ENCODE data around the gene GNAQ.

Gene GNAQ

GRCh38 chr9:77981332-77981731 lies 50.3 kb downstream of the GNAQ start:
- no CpG with 5 or more reads among the region's 2 CpGs for WGBS (ENCODE audit: extremely low coverage, insufficient coverage, insufficient read length)
- no peak overlapping the region for H3K27ac ChIP-seq (ENCODE audit: low read depth, low read length)

GRCh38 chr9:77980622-77981021 lies 51.0 kb downstream of the GNAQ start:
- no peak overlapping the region for H3K23ac ChIP-seq (ENCODE audit: low read length)
- no peaks in the 10 kb centered on the region for H3K9me3 ChIP-seq (ENCODE audit: insufficient read depth, low read depth, low read length)
- no peak overlapping the region for H3K18ac ChIP-seq (ENCODE audit: low read length)
- H3K27me3 ChIP-seq (ENCODE audit: insufficient read depth, low read length) = no peaks in the 10 kb centered on the region
- no peak overlapping the region for H2BK12ac ChIP-seq (ENCODE audit: low read length)
- H2AFZ ChIP-seq (ENCODE audit: insufficient read depth, low read length, poor library complexity) = no peak overlapping the region
- peaks cover 2% of the 10 kb centered on the region for H3K79me2 ChIP-seq (ENCODE audit: control insufficient read depth, insufficient read depth, low read length, poor library complexity)
- H2AK5ac ChIP-seq (ENCODE audit: low read length) = no peak overlapping the region
- no peak overlapping the region for H4K12ac ChIP-seq (ENCODE audit: low read depth, low read length)
- DNase-seq = no peak
- H3K9ac ChIP-seq (ENCODE audit: low read length) = no peak overlapping the region
- H3K14ac ChIP-seq (ENCODE audit: low read length) = no peak overlapping the region
- H3K4me3 ChIP-seq (ENCODE audit: low read depth, low read length) = no peak overlapping the region
- peaks cover 9 to 10% of the 10 kb centered on the region in 2 experiments for H3K4me1 ChIP-seq (ENCODE audit: control insufficient read depth in 1 of 2, insufficient read depth in 2 of 2, low read length in 2 of 2)
- no peak overlapping the region for H4K8ac ChIP-seq (ENCODE audit: low read depth, low read length)
- no peak overlapping the region for H3K4ac ChIP-seq (ENCODE audit: low read depth, low read length)
- H2BK5ac ChIP-seq (ENCODE audit: low read depth, low read length, poor library complexity) = no peak overlapping the region
- no peak overlapping the region for H4K91ac ChIP-seq (ENCODE audit: low read depth, low read length)
- H3K36me3 ChIP-seq (ENCODE audit: control insufficient read depth in 1 of 2, insufficient read depth in 2 of 2, low read length in 2 of 2) = peaks cover 0 to 2% of the 10 kb centered on the region in 2 experiments
- H2BK120ac ChIP-seq (ENCODE audit: insufficient read depth, low read length, poor library complexity) = no peak overlapping the region
- H3K27ac ChIP-seq (ENCODE audit: low read depth, low read length) = no peak overlapping the region
- no peak overlapping the region for H3K4me2 ChIP-seq (ENCODE audit: low read length)
- H3K79me1 ChIP-seq (ENCODE audit: low read length) = peaks cover 2% of the 10 kb centered on the region

More at GRCh38 chr9:77981332-77981731, 50.3 kb downstream of the GNAQ start:
- Histone ChIP-seq H4K8ac (ENCODE audit: low read depth, low read length) (no peak overlapping the region), H3K79me2 (ENCODE audit: control insufficient read depth, insufficient read depth, low read length, poor library complexity) (peaks cover 2% of the 10 kb centered on the region), H3K4ac (ENCODE audit: low read depth, low read length) (no peak overlapping the region), H3K4me1 (ENCODE audit: control insufficient read depth in 1 of 2, insufficient read depth in 2 of 2, low read length in 2 of 2) (peaks cover 9 to 10% of the 10 kb centered on the region in 2 experiments), H4K91ac (ENCODE audit: low read depth, low read length) (no peak overlapping the region), H3K9me3 (ENCODE audit: insufficient read depth, low read depth, low read length) (no peaks in the 10 kb centered on the region), H2BK12ac (ENCODE audit: low read length) (no peak overlapping the region), H2BK5ac (ENCODE audit: low read depth, low read length, poor library complexity) (no peak overlapping the region), H3K23ac (ENCODE audit: low read length) (no peak overlapping the region), H3K14ac (ENCODE audit: low read length) (no peak overlapping the region), H3K4me2 (ENCODE audit: low read length) (no peak overlapping the region), H3K27me3 (ENCODE audit: insufficient read depth, low read length) (no peaks in the 10 kb centered on the region), H3K9ac (ENCODE audit: low read length) (no peak overlapping the region), H2BK120ac (ENCODE audit: insufficient read depth, low read length, poor library complexity) (no peak overlapping the region), H3K36me3 (ENCODE audit: control insufficient read depth in 1 of 2, insufficient read depth in 2 of 2, low read length in 2 of 2) (peaks cover 0 to 2% of the 10 kb centered on the region in 2 experiments), H3K79me1 (ENCODE audit: low read length) (peaks cover 2% of the 10 kb centered on the region), H3K4me3 (ENCODE audit: low read depth, low read length) (no peak overlapping the region), H2AK5ac (ENCODE audit: low read length) (no peak overlapping the region), H4K12ac (ENCODE audit: low read depth, low read length) (no peak overlapping the region), H3K18ac (ENCODE audit: low read length) (no peak overlapping the region), H2AFZ (ENCODE audit: insufficient read depth, low read length, poor library complexity) (no peak overlapping the region)
- peak; percentile 87 to 88 for DNase-seq

DNA sequence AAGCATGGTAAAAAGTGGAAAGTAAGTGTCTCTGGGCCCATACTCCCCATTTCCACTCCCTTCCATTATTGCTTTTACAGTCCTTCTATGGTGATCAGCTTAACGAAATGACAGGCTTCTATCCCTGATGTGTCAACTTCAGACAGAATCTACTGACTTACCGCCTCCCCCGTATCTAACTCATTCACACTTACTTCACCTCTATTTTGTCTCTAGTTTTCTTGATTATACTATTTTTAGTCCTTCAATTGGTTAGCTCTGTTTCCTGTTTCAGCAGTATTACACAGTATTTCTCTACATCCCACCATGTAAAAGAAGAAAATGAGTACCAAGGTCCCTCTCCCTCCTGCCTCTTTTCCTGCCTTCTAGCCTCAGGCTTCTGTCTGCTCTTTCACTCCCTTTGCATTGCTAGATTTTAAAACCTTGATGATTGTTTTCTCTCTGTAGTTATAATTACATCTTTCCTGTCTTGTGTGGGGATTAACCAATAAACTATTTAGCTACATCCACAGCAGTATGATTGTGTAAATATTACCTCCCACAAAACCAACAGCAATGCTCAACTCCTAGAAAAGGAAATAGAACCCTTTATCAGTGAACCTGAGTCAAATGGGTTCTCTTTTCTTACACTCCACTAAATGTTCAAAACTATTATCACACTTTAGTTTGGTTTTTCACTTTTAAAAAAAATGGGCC lies 53.4 kb downstream of the GNAQ start:
- H2BK5ac ChIP-seq (ENCODE audit: low read depth, low read length, poor library complexity) = no peak overlapping the region
- H3K4ac ChIP-seq (ENCODE audit: low read depth, low read length) = no peak overlapping the region
- H2BK12ac ChIP-seq (ENCODE audit: low read length) = no peak overlapping the region
- no peak for DNase-seq
- H3K18ac ChIP-seq (ENCODE audit: low read length) = no peak overlapping the region
- no peak overlapping the region for H4K8ac ChIP-seq (ENCODE audit: low read depth, low read length)
- no peak overlapping the region for H2AK5ac ChIP-seq (ENCODE audit: low read length)
- no CpG with 5 or more reads among the region's 3 CpGs for WGBS (ENCODE audit: extremely low coverage, insufficient coverage, insufficient read length)
- no peak overlapping the region for H2AFZ ChIP-seq (ENCODE audit: insufficient read depth, low read length, poor library complexity)
- no peak overlapping the region for H3K9ac ChIP-seq (ENCODE audit: low read length)
- H4K91ac ChIP-seq (ENCODE audit: low read depth, low read length) = no peak overlapping the region
- H3K4me3 ChIP-seq (ENCODE audit: low read depth, low read length) = no peak overlapping the region
- no peak overlapping the region for H3K4me2 ChIP-seq (ENCODE audit: low read length)
- H3K79me2 ChIP-seq (ENCODE audit: control insufficient read depth, insufficient read depth, low read length, poor library complexity) = peaks cover 2% of the 10 kb centered on the region
- H3K79me1 ChIP-seq (ENCODE audit: low read length) = peaks cover 2% of the 10 kb centered on the region
- H3K9me3 ChIP-seq (ENCODE audit: insufficient read depth, low read depth, low read length) = no peaks in the 10 kb centered on the region
- no peak overlapping the region for H2BK120ac ChIP-seq (ENCODE audit: insufficient read depth, low read length, poor library complexity)
- H3K14ac ChIP-seq (ENCODE audit: low read length) = no peak overlapping the region
- peaks cover 0 to 2% of the 10 kb centered on the region in 2 experiments for H3K36me3 ChIP-seq (ENCODE audit: control insufficient read depth in 1 of 2, insufficient read depth in 2 of 2, low read length in 2 of 2)
- peaks cover 9 to 10% of the 10 kb centered on the region in 2 experiments for H3K4me1 ChIP-seq (ENCODE audit: control insufficient read depth in 1 of 2, insufficient read depth in 2 of 2, low read length in 2 of 2)
- no peak overlapping the region for H3K23ac ChIP-seq (ENCODE audit: low read length)
- H3K27me3 ChIP-seq (ENCODE audit: insufficient read depth, low read length) = no peaks in the 10 kb centered on the region
- H4K12ac ChIP-seq (ENCODE audit: low read depth, low read length) = no peak overlapping the region
- no peak overlapping the region for H3K27ac ChIP-seq (ENCODE audit: low read depth, low read length)

DNA sequence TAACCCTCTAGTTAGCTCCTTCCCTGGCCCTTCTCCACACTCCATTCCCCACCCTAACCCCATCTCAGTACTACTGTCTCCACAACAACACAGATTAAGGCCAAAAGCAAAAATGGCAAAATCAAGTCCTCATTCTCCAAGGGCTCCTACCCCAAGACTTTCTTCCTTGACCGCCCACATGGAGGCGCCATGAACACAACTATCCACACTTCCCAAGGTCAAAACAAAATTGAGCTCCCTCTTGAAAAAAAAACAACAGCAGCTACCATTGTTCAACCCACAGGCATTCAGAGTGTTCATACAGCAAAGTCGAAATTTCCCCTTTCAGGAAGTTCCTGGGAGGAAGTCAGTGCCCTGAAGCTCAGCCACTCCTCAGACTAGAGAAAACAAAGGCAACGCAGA lies 54.4 kb downstream of the GNAQ start:
- Histone ChIP-seq H3K36me3 (ENCODE audit: control insufficient read depth in 1 of 2, insufficient read depth in 2 of 2, low read length in 2 of 2) (peaks cover 0 to 2% of the 10 kb centered on the region in 2 experiments), H3K9ac (ENCODE audit: low read length) (no peak overlapping the region), H4K12ac (ENCODE audit: low read depth, low read length) (no peak overlapping the region), H3K4ac (ENCODE audit: low read depth, low read length) (peak overlapping the region; percentile 47), H4K91ac (ENCODE audit: low read depth, low read length) (no peak overlapping the region), H3K79me1 (ENCODE audit: low read length) (peaks cover 2% of the 10 kb centered on the region), H2BK5ac (ENCODE audit: low read depth, low read length, poor library complexity) (no peak overlapping the region), H2BK12ac (ENCODE audit: low read length) (no peak overlapping the region), H3K27me3 (ENCODE audit: insufficient read depth, low read length) (no peaks in the 10 kb centered on the region), H3K4me1 (ENCODE audit: control insufficient read depth in 1 of 2, insufficient read depth in 2 of 2, low read length in 2 of 2) (peaks cover 9 to 10% of the 10 kb centered on the region in 2 experiments), H4K8ac (ENCODE audit: low read depth, low read length) (no peak overlapping the region), H3K18ac (ENCODE audit: low read length) (no peak overlapping the region), H2AK5ac (ENCODE audit: low read length) (no peak overlapping the region), H3K27ac (ENCODE audit: low read depth, low read length) (peak overlapping the region; percentile 40), H3K4me3 (ENCODE audit: low read depth, low read length) (no peak overlapping the region), H3K79me2 (ENCODE audit: control insufficient read depth, insufficient read depth, low read length, poor library complexity) (peaks cover 2% of the 10 kb centered on the region), H3K9me3 (ENCODE audit: insufficient read depth, low read depth, low read length) (no peaks in the 10 kb centered on the region), H3K14ac (ENCODE audit: low read length) (no peak overlapping the region), H2AFZ (ENCODE audit: insufficient read depth, low read length, poor library complexity) (no peak overlapping the region), H2BK120ac (ENCODE audit: insufficient read depth, low read length, poor library complexity) (no peak overlapping the region), H3K4me2 (ENCODE audit: low read length) (no peak overlapping the region), H3K23ac (ENCODE audit: low read length) (no peak overlapping the region)
- peak; percentile 13 to 60 for DNase-seq
- WGBS (ENCODE audit: extremely low coverage, insufficient coverage, insufficient read length) = no CpG with 5 or more reads among the region's 4 CpGs
